ENCODE results near the gene FBXW11.

The FBXW11 gene

DNA sequence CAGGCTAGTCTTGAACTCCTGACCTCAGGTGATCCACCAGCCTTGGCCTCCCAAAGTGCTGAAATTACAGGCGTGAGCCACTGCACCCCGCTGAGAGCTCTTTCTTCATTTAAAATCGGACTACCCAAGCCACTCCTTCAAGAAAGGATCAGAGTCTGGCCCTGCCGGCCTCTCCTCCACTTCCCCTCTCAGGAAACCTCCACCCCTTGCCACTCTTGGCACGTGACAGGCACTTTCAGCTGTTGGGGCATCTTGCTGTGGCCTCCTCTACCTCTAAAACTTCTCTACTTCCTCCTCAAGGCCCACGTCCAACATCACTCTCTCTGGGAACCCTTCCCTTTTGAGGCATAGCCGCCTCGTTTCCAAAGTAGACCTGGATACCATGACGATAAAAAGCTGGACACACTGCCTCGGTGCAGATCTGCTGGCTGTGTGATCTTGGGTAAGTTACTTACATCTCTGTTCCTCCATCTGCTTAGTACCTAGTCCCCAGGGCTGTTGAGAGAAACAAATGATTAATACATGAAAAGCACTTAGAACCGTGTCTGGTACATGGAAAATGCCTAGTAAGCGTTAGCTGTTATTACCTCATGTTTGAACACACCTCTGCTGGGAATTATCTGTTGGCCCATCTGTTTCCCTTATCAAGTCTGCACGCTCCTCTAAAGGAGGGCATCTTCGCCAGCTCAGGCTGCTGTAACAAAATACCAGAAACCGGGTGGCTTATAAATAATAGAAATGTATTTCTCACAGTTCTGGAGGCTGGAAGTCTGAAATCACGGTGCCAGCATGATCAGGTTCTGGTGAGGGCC, 165.5 kb downstream of the FBXW11 start:
- DNase-seq (ENCODE audit: low spot score): no peak

DNA sequence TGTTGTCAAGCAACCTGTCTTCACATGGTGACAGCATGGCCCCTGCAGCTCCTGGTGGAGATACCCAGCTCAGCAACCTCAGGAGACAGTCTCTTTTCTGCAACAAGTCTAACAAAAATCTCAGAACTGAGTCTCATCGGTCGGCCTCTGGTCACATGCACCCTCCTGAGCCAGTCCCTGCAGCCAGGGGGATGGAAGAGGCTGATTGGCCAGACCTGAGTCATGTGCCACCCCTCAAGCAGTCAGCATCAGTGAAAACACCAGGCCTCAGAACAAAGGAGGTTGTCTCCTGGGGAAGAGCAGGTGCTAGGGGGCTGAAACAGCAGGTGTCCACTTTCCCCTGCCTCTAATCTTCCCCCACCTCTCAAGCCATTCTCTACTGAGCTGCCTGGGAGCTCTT, 166.4 kb downstream of the FBXW11 start:
- no peak for DNase-seq (ENCODE audit: low spot score)

DNA sequence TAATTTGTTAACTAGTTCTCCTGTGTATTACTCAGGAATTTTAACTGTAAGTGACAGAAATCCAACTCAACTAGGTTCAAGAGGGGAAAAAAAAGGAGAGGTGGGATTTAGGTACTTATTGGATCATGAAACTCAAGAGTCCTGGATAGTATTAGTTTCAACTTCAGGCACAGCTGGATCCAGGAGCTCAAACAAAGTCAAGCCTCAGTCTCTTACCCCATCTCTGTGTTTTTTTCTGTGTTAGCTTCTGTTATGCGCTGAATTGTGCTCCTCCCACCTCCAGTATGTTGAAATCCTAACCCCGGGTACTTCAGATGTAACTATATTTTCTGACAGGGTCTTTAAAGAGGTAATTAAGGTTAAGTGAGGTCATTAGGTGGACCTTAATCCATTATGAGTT, 167.3 kb downstream of the FBXW11 start:
- DNase-seq (ENCODE audit: low spot score): no peak

DNA sequence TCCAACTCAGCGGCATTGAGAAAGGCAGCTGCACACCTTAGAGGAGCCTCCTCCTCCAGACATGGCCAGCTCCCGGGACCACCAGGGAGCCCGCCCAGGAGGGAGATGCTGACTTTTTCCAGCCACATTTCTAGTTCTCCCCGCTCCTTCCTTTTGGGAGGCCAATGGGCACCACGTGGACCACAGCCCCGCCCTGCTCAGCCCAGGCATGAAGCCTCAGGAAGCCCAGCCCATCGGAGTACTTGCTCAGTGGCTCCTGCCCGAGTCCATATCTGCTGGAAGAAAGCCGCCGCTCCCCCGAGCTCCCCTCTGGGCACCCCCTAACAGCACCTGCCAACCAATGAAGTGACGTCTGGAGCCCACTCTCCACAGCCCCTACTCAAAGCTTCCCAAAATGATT, 168.4 kb downstream of the FBXW11 start:
- no peak for DNase-seq (ENCODE audit: low spot score)

DNA sequence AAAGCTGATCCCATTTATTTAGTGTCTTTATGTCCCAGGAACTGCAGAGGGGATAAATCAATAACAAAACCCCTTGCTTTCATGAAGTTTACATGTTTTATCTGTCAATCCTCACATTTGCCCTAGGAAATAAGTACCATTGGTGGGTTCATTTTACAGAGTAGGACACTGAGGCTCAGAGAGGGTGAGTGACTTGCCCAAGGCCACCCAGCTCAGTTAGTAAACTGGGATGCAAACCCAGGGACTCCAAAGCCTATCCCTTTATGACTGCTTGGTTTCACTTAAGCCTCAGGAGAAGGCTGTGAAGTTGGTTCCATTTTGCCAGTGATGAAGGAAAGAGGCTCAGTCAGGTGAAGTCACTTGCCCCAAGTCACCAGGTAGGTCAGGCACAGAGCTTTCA, 168.9 kb downstream of the FBXW11 start:
- DNase-seq (ENCODE audit: low spot score): no peak

DNA sequence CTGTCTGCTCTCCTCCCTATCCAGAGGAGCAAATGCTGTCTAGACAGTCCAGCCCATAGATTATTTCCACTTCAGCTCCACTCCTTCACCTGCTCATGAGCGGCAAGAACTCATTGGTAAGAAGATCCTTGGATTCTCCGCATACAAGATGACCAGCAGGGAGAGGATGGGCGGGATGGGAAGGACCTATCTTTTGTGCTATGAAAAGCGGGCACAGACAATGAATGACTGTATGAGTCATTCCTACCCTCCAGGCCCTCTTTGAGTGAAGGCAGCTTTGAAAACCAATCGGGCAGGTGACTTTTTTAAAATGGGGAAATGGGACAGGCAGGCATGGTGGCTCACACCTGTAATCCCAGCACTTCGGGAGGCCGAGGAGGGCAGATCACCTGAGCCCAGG, 171.4 kb downstream of the FBXW11 start:
- no peak for DNase-seq (ENCODE audit: low spot score)

DNA sequence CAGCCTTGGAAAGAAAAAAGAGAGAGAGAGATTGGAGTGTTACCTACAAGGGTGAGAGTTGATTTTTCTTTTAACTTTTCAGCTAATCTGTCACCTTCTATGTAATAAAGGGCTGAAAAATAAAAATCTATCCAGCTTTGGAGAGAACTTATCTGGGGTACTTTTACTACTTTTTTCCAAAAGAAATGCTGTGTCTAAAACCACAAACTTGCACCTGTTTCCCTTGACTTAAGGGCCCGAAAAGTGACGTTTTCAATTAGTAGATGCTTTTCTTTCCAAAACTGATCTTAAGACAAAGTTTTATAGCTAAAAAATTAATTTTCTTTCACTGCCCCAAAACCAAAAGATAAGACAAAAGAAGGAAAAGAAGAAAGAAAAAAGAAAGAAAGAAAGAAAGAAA, 172.0 kb downstream of the FBXW11 start:
- no peak for DNase-seq (ENCODE audit: low spot score)

DNA sequence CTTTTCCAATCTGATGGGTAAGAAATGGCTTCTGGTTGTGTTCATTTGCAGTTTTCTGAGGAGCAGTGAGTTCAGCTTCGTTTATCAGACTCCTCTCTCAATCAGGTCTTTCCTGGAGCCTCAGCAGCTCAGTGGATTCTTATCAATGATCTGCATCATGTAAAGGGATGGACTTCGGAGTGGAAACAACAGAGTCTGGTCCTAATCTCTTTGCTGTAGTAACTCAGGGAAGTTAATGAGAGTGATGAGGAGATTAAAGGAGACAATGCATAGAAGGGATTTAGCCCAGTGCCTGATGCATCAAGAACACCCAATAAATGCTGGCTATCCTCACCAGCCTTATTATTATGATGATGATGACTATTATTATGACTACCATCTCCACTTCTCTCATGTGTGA, 173.7 kb downstream of the FBXW11 start:
- DNase-seq (ENCODE audit: low spot score): no peak

DNA sequence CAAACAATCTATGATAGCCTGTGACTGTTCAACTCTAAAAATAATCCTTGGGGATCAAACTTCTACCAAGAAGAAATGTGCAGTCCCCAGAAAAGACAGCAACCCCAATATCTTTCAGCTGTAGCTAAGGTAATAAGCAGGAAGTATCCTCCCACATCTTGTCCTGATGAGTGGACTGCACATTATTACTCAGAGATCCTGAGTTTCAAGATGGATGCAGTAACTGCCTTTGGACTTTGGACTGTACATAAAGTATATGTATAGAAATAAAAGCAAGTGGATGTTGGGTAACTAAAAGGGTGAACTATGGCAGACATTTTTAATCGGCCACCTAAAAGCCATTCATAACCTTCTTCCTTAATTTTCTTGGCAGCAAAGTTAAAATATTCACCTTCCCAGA, 175.8 kb downstream of the FBXW11 start:
- no peak for DNase-seq (ENCODE audit: low spot score)

DNA sequence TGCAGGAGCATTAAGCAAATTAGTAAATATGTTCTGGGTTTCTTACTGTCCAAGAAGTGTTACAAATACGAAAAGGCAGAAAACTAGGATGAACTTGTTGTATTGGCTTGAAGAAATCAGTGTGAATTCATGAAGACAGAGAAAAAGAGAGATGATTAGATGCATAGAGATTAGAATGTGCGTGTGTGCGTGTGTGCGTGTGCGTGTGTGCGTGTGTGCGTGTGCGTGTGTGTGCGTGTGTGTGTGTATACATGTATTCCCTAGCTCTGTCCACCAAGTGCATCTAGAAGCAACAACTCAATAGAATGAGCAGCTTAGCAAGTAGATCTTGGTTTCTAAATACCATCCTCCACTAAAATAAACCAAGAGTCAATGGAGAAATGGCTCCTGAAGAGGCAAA, 179.3 kb downstream of the FBXW11 start:
- no peak for DNase-seq (ENCODE audit: low spot score)

DNA sequence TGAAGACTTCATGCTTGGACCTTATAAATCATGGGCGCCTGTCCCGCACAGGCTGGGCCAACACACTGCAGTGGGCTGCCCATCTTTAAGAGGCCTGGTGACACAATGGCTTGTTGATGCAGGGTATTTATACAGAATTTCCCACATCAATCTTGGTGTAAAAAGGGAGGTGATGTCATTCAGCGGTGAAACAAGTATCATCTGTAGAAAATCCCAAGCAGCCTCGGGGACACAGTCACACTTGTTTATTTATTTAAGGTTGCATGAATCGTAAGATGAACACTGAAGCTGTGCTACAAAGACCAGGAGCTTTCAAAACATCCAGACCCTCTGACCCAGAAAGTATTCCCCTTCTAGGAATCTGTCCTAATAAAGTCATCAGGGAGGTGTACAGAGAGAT, 180.3 kb downstream of the FBXW11 start:
- no peak for DNase-seq (ENCODE audit: low spot score)

DNA sequence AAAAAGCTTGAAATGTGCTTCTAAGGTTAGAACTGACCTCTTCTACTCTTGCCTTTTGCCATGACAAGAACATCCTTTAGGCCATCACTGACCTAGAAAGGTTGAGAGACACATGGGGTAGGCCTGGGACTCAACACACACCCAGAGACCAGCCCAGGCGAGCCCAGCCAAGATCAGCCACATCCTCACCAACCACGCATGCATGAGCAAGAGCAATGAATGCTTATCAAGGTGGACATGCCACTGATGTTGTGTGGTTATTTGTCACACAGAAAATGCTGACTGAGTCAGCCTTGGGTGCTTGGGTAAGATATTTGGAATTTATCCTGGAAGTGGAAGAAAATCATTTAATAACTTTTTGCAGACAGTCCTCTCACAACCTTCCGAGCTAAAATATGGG, 181.4 kb downstream of the FBXW11 start:
- DNase-seq (ENCODE audit: low spot score): no peak

DNA sequence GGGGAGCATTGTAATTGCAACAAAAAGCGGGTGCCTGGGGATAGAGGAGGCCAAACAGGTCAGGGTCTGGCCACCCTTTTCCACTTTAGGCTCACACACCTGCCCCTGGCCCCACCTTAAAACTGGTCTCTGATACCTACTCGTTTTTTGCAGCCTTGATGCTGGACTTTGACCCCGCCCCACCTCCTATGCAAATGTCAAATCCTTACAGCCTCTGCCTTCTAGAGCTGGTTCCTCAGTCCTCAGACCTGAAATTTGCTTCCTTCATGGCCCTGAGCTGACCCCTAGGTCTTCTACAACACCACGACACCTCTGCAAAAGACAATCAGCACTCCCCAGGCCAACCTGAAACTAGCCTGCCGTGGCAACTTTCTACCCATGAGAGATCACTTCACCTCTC, 183.2 kb downstream of the FBXW11 start:
- no peak for DNase-seq (ENCODE audit: low spot score)

DNA sequence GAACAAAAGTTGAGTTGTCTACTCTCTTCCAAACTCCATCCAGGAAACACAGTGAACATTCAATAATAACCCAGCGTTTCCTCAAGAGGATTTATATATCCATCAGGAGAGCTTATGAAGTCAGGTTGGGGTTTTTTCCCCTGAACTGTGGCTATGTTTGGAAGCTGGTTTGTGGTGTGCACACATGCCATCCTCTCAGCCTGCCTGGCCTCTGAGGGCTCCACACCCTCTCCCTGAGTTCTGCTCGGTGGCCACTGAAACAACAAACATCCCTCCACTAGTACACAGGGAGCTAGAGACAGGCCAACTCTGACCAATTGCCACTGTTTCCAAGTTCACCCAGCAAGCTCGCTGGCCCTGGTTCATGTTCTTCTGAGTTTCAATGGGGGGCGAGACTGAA, 185.2 kb downstream of the FBXW11 start:
- no peak for DNase-seq (ENCODE audit: low spot score)

DNA sequence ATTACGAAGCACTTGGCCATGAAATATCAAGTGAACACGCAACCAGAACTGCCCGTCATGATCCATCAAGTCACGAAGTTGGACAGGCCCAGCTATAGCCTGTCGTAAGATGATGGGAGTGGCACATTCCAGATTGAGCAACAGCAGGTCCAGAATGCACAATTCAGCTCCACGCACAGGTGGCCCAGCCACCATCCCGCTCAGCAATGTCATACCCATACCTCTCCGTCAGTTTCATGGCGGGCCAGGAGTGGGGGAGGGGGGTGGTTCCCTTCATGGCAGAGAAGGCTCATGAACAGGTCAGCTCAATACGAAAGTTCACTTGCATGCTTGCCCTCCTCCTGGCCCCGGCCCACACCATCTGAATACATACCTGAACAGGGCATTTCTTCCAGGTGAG, 185.9 kb downstream of the FBXW11 start:
- DNase-seq (ENCODE audit: low spot score): no peak

DNA sequence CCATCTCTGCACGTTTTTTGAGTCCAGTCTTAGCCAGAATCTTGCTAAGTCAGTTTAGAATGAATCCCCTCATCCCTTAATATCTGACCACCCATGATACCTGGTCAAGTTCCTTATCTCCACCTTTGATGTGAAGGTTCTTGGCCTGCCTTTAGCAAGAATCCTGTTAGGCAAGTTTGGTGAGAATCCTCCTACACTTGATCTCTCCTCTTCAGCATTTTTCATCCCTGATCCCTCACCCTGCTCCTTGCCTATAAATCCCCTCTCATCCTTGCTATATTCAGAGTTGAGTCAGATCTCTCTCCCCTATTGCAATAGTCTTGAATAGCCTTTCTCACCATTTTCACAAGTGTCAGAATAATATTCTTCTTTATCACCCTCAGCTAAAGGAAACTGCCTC, 189.8 kb downstream of the FBXW11 start:
- no peak for DNase-seq (ENCODE audit: low spot score)

DNA sequence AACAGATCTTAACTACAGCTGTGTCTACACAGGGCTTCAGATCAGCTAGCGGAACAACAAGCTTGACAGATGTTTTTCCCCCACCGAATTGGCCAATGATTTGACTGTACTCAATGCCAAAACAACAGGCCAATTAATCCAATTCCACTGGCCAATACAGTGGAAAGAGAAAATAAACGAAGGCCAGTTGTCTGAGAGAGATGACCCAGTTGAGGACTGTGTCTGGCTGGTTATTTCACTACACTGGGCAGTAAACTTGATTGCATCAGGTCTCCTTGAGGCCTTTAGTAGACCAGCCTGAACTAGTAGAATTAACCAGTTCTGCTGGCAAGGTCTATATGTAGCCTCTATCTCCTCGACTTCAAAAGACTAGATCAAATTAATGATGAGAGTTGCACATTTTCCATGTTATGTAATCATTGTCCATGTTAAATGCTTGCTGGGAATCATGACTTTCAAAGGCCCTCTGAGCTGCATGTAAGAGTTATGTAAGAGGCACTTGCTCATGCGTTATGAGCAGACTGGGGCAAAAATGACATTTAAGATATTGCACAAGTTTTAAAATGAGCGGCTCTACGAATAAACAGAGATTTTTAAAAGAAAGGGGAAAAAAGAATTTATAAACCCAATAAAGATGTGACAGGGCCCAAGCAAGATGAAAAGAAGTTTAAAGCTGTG, 192.5 kb downstream of the FBXW11 start:
- DNase-seq (ENCODE audit: low spot score): no peak

DNA sequence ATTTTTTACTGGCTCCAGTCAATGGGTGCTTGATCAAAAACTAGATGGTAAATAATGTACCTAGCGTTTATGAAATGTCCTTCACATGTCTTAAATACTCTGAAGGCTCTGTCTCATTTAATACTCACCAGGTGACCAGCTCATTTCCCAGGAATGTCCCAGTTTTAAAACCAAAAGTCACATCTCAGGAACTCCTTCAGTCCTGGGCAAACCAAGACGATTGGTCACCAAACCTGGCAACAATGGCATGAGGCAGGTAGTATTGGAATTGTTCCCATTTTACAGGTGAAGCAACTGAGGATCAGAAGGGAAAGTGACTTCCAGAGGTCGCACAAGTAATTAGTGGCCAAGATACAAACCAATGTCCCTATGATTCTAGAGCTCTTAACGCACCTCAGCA, 193.2 kb downstream of the FBXW11 start:
- no peak for DNase-seq (ENCODE audit: low spot score)
